ENCODE results near the gene PDE6B. TPM values are rescaled to one million over a fixed set of nuclear protein-coding genes. Genes with fewer than 3 reads are reported as not detected.

PDE6B gene
- total RNA-seq, 1 experiment from 2014 or later: not detected

- Histone ChIP-seq H3K36me3 (ENCODE audit: control insufficient read depth, insufficient read depth, low read length) (no peaks in the 10 kb centered on the region), H3K9me3 (no peaks in the 10 kb centered on the region; the same call in 1 of the 2 replicates), H3K4me1 (no peaks in the 10 kb centered on the region), H3K27me3 (replicated peaks; ENCODE audit: control insufficient read depth, insufficient read depth, low read length) (no peaks in the 10 kb centered on the region), H3K4me3 (ENCODE audit: low read depth, low read length) (no peak overlapping the region)
- Mint-ChIP-seq H3K4me1 (ENCODE audit: low read depth, unreplicated experiment) (no peaks in the 10 kb centered on the region), H3K27me3 (ENCODE audit: insufficient read depth, unreplicated experiment) (no peaks in the 10 kb centered on the region), H3K9me3 (ENCODE audit: unreplicated experiment) (peaks cover 12% of the 10 kb centered on the region), H3K36me3 (ENCODE audit: insufficient read depth, unreplicated experiment) (no peaks in the 10 kb centered on the region), H3K27ac (ENCODE audit: unreplicated experiment) (no peak overlapping the region), H3K4me3 (ENCODE audit: unreplicated experiment) (no peak overlapping the region)
- CTCF ChIA-PET: no interaction called here
- TF ChIP-seq CTCF (IDR thresholded peaks at IDR 0.05; ENCODE audit: insufficient read depth in 1 of 2, low read depth in 1 of 2, low read length in 1 of 2, severe bottlenecking in 1 of 2, unreplicated experiment in 1 of 2): no peak
- POLR2A ChIA-PET: no interaction called here
- intact Hi-C loops (cut with micrococcal nuclease; ENCODE audit: unreplicated experiment): no loop called here
- DNase-seq: no peak
- no TSS peak for BruUV-seq (replicated peaks)
These were observed 35.0 kb downstream of the PDE6B start for GRCh38 chr4:660401-660800.

- H3K27ac Mint-ChIP-seq (ENCODE audit: unreplicated experiment): no peak overlapping the region
- CTCF ChIA-PET: no interaction called here
- DNase-seq: no peak
These were observed 35.9 kb downstream of the PDE6B start for GRCh38 chr4:661231-661630.

DNA sequence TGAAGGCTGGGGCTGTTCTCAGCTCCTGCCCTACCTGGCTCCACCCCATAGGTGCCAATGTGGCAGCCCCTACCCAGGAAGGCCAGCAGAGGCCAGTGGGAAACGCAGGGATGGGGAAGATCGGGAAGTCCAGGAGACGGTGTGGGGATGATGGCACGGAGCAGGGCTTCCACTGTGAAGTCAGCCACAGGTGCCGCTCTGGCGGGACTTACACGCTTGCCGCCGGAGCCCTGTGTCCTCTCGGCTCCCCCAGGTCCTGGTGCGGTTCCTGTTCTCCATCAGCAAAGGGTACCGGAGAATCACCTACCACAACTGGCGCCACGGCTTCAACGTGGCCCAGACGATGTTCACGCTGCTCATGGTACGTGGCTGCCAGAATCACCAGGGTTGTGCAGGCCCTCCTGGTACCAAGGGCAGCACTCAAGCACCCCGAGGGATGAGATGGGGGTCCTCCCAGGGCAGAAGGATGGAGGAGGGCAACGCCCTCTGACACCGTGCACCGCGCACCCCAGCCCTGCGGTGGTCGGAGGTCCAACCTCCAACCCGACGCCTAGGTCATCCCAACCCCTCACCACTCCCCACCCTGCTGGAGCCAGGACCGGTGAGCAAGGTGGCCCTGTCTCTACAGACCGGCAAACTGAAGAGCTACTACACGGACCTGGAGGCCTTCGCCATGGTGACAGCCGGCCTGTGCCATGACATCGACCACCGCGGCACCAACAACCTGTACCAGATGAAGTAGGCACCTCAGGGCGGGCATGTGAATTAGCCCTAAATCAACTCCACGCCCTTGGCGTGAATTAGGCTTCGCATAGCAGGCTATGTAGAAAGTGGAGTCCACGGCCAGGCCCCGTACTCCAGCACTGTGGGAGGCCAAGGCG is 36.7 kb downstream of the PDE6B start:
- no peaks in the 10 kb centered on the region for H3K27me3 Mint-ChIP-seq (ENCODE audit: insufficient read depth, unreplicated experiment)
- Histone ChIP-seq H3K27me3 (replicated peaks; ENCODE audit: control insufficient read depth, insufficient read depth, low read length) (no peaks in the 10 kb centered on the region), H3K36me3 (ENCODE audit: control insufficient read depth, insufficient read depth, low read length) (no peaks in the 10 kb centered on the region), H3K4me1 (no peaks in the 10 kb centered on the region), H3K9me3 (no peaks in the 10 kb centered on the region; the same call in 1 of the 2 replicates), H3K4me3 (ENCODE audit: low read depth, low read length) (no peak overlapping the region)
- CTCF ChIA-PET: no interaction called here
- no peak overlapping the region for H3K27ac Mint-ChIP-seq (ENCODE audit: unreplicated experiment)
- TF ChIP-seq CTCF (IDR thresholded peaks at IDR 0.05; ENCODE audit: insufficient read depth in 1 of 2, low read depth in 1 of 2, low read length in 1 of 2, severe bottlenecking in 1 of 2, unreplicated experiment in 1 of 2): no peak
- no peak overlapping the region for H3K4me3 Mint-ChIP-seq (ENCODE audit: unreplicated experiment)
- no peaks in the 10 kb centered on the region for H3K36me3 Mint-ChIP-seq (ENCODE audit: insufficient read depth, unreplicated experiment)
- BruUV-seq (replicated peaks): no TSS peak
- POLR2A ChIA-PET: no interaction called here
- no peak for DNase-seq
- intact Hi-C loops (cut with micrococcal nuclease; ENCODE audit: unreplicated experiment): no loop called here
- peaks cover 12% of the 10 kb centered on the region for H3K9me3 Mint-ChIP-seq (ENCODE audit: unreplicated experiment)
- H3K4me1 Mint-ChIP-seq (ENCODE audit: low read depth, unreplicated experiment): no peaks in the 10 kb centered on the region

More at GRCh38 chr4:661231-661630, 35.9 kb downstream of the PDE6B start:
- no peak overlapping the region for H3K4me3 ChIP-seq (ENCODE audit: low read depth, low read length)
- TF ChIP-seq CTCF (IDR thresholded peaks at IDR 0.05; ENCODE audit: insufficient read depth in 1 of 2, low read depth in 1 of 2, low read length in 1 of 2, severe bottlenecking in 1 of 2, unreplicated experiment in 1 of 2): no peak
- H3K4me3 Mint-ChIP-seq (ENCODE audit: unreplicated experiment): no peak overlapping the region
- no peaks in the 10 kb centered on the region for H3K27me3 ChIP-seq (replicated peaks; ENCODE audit: control insufficient read depth, insufficient read depth, low read length)
- no peaks in the 10 kb centered on the region for H3K4me1 ChIP-seq
- H3K27me3 Mint-ChIP-seq (ENCODE audit: insufficient read depth, unreplicated experiment): no peaks in the 10 kb centered on the region
- POLR2A ChIA-PET: no interaction called here
- no peaks in the 10 kb centered on the region; the same call in 1 of the 2 replicates for H3K9me3 ChIP-seq
- intact Hi-C loops (cut with micrococcal nuclease; ENCODE audit: unreplicated experiment): no loop called here
- H3K36me3 ChIP-seq (ENCODE audit: control insufficient read depth, insufficient read depth, low read length): no peaks in the 10 kb centered on the region
- H3K4me1 Mint-ChIP-seq (ENCODE audit: low read depth, unreplicated experiment): no peaks in the 10 kb centered on the region
- no peaks in the 10 kb centered on the region for H3K36me3 Mint-ChIP-seq (ENCODE audit: insufficient read depth, unreplicated experiment)
- H3K9me3 Mint-ChIP-seq (ENCODE audit: unreplicated experiment): peaks cover 12% of the 10 kb centered on the region
- no TSS peak for BruUV-seq (replicated peaks)
